H9 (cell line): ENCODE data around the gene GPD2. TPM values are rescaled to one million over a fixed set of nuclear protein-coding genes. Genes with fewer than 3 reads are reported as not detected.

Source experiments
- DNase-seq: peaks from one replicate; pipeline ENCODE4 v3.0.0-alpha.2; 2017
- H2AFZ ChIP-seq: one replicate; pipeline ENCODE4 v1.6.1; 2013; ENCODE audit warnings: mild to moderate bottlenecking, low read length, control low read depth, moderate library complexity
- H2AK5ac ChIP-seq: 2 replicates; pipeline ENCODE4 v1.6.1; 2013; ENCODE audit warnings: low read length, control low read depth, mixed read lengths; ENCODE audit not compliant: insufficient read length
- H2BK120ac ChIP-seq: one replicate; pipeline ENCODE4 v1.6.1; 2013; ENCODE audit warnings: low read depth, mild to moderate bottlenecking, low read length, control low read depth, inconsistent platforms; ENCODE audit not compliant: poor library complexity, severe bottlenecking
- H2BK12ac ChIP-seq: 2 replicates; pipeline ENCODE4 v1.6.1; 2013; ENCODE audit warnings: low read length, control low read depth, mixed read lengths, low read depth; ENCODE audit not compliant: insufficient read length
- H2BK15ac ChIP-seq: 2 replicates; pipeline ENCODE4 v1.6.1; 2013; ENCODE audit warnings: low read depth, low read length, control low read depth
- H2BK20ac ChIP-seq: one replicate; pipeline ENCODE4 v1.6.1; 2013; ENCODE audit warnings: low read depth, mild to moderate bottlenecking, low read length, control low read depth, inconsistent platforms; ENCODE audit not compliant: poor library complexity, severe bottlenecking
- H2BK5ac ChIP-seq: 2 replicates; pipeline ENCODE4 v1.6.1; 2013; ENCODE audit warnings: low read length, control low read depth, mixed read lengths; ENCODE audit not compliant: insufficient read length
- H3K14ac ChIP-seq: 2 replicates; pipeline ENCODE4 v1.6.1; 2013; ENCODE audit warnings: low read length, control low read depth; ENCODE audit not compliant: insufficient read depth
- H3K18ac ChIP-seq: 2 replicates; pipeline ENCODE4 v1.6.1; 2013; ENCODE audit warnings: low read depth, mild to moderate bottlenecking, mixed read lengths, low read length, control low read depth; ENCODE audit not compliant: insufficient read length
- H3K23ac ChIP-seq: 2 replicates; pipeline ENCODE4 v1.6.1; 2013; ENCODE audit warnings: low read length, control low read depth, mixed read lengths, low read depth; ENCODE audit not compliant: insufficient read length
- H3K23me2 ChIP-seq: 2 replicates; pipeline ENCODE4 v1.6.1; 2013; ENCODE audit warnings: low read depth, mild to moderate bottlenecking, mixed read lengths, low read length, control low read depth; ENCODE audit not compliant: insufficient read length, poor library complexity, severe bottlenecking
- H3K27ac ChIP-seq: 2 replicates; pipeline ENCODE4 v1.5.1; 2013; ENCODE audit warnings: low read length, control low read depth, mixed read lengths, low read depth; ENCODE audit not compliant: insufficient read length
- H3K27me3 ChIP-seq: 2 replicates; pipeline ENCODE4 v1.6.1; 2013; ENCODE audit warnings: low read length, control low read depth, inconsistent platforms; ENCODE audit not compliant: insufficient read depth
- H3K4ac ChIP-seq: 2 replicates; pipeline ENCODE4 v1.6.1; 2013; ENCODE audit warnings: low read depth, mild to moderate bottlenecking, control low read depth, inconsistent platforms, low read length, moderate library complexity
- H3K4me1 ChIP-seq: 2 replicates; pipeline ENCODE4 v1.6.1; 2013; ENCODE audit warnings: low read length, control low read depth, inconsistent platforms; ENCODE audit not compliant: insufficient read depth
- H3K4me2 ChIP-seq: 2 replicates; pipeline ENCODE4 v1.6.1; 2013; ENCODE audit warnings: low read length, control low read depth, mixed read lengths; ENCODE audit not compliant: insufficient read length, insufficient read depth
- H3K56ac ChIP-seq: 2 replicates; pipeline ENCODE4 v1.6.1; 2013; ENCODE audit warnings: low read depth, mild to moderate bottlenecking, mixed read lengths, low read length, control low read depth; ENCODE audit not compliant: insufficient read length
- H3K79me1 ChIP-seq: 2 replicates; pipeline ENCODE4 v1.6.1; 2013; ENCODE audit warnings: low read depth, mild to moderate bottlenecking, moderate library complexity, low read length, control low read depth, inconsistent platforms; ENCODE audit not compliant: insufficient read depth, poor library complexity, severe bottlenecking
- H3K79me2 ChIP-seq: 2 replicates; pipeline ENCODE4 v1.6.1; 2013; ENCODE audit warnings: low read length, control low read depth, inconsistent platforms; ENCODE audit not compliant: insufficient read depth
- H3K9ac ChIP-seq: 2 replicates; pipeline ENCODE4 v1.6.1; 2013; ENCODE audit warnings: low read length, control low read depth, mixed read lengths; ENCODE audit not compliant: insufficient read length; ENCODE audit errors: extremely low read depth
- H3K9me3 ChIP-seq: one replicate; pipeline ENCODE4 v1.6.1; 2013; ENCODE audit warnings: low read depth, low read length, inconsistent platforms; ENCODE audit not compliant: control insufficient read depth
- H3T11ph ChIP-seq: one replicate; pipeline ENCODE4 v1.6.1; 2013; ENCODE audit warnings: mild to moderate bottlenecking, low read length, control low read depth, inconsistent platforms
- H4K20me1 ChIP-seq: one replicate; pipeline ENCODE4 v1.6.1; 2013; ENCODE audit not compliant: control insufficient read depth, insufficient read length, insufficient read depth
- H4K5ac ChIP-seq: 2 replicates; pipeline ENCODE4 v1.6.1; 2013; ENCODE audit warnings: low read depth, mild to moderate bottlenecking, mixed read lengths, low read length, control low read depth; ENCODE audit not compliant: insufficient read length
- H4K8ac ChIP-seq: replicated peaks from 2 replicates; pipeline ENCODE4 v1.6.1; 2013; ENCODE audit warnings: low read length, control low read depth, mixed read lengths, low read depth; ENCODE audit not compliant: insufficient read length
- H4K91ac ChIP-seq: 2 replicates; pipeline ENCODE4 v1.6.1; 2013; ENCODE audit warnings: low read depth, mild to moderate bottlenecking, moderate library complexity, mixed read lengths, low read length, control low read depth; ENCODE audit not compliant: insufficient read length
- H3K27ac Mint-ChIP-seq, 3 experiments: 2 replicates in 2 of 3; 3 replicates in 1 of 3; pipeline ENCODE4 v1.8.0; 2020 to 2021; ENCODE audit warnings: mixed read lengths in 3 of 3, mild to moderate bottlenecking in 1 of 3, moderate library complexity in 1 of 3
- H3K27me3 Mint-ChIP-seq: 2 replicates; pipeline ENCODE4 v1.8.0; 2021; ENCODE audit warnings: low read depth, mild to moderate bottlenecking, moderate library complexity, mixed read lengths
- H3K36me3 Mint-ChIP-seq, 3 experiments: 2 replicates in 2 of 3; 3 replicates in 1 of 3; pipeline ENCODE4 v1.8.0; 2020 to 2021; ENCODE audit warnings: low read depth in 3 of 3, mixed read lengths in 3 of 3; ENCODE audit not compliant: insufficient read depth in 1 of 3
- H3K4me1 Mint-ChIP-seq, 2 experiments: 2 replicates each; pipeline ENCODE4 v1.8.0; 2020; ENCODE audit warnings: mixed read lengths in 2 of 2
- H3K4me3 Mint-ChIP-seq, 2 experiments: 2 replicates in 1 of 2; 3 replicates in 1 of 2; pipeline ENCODE4 v1.8.0; 2020 to 2021; ENCODE audit warnings: mild to moderate bottlenecking in 2 of 2, mixed read lengths in 2 of 2, moderate library complexity in 1 of 2
- H3K9me3 Mint-ChIP-seq, 2 experiments: 2 replicates in 1 of 2; 3 replicates in 1 of 2; pipeline ENCODE4 v1.8.0; 2020; ENCODE audit warnings: mild to moderate bottlenecking in 2 of 2, mixed read lengths in 2 of 2, moderate library complexity in 1 of 2
- WGBS: extraction: QIAGEN DNeasy Blood & Tissue Kit; methylation state at CpG from one replicate; pipeline ENCODE4 v1.1.7; 2013; ENCODE audit warnings: missing lambda C conversion rate, low lambda C conversion rate, mixed read lengths; ENCODE audit not compliant: insufficient read length; ENCODE audit errors: extremely low coverage; 5-methylcytosine and 5-hydroxymethylcytosine counted together
- total RNA-seq: library from RNA; stranded (reverse); gene quantifications from 2 replicates; pipeline ENCODE4 v1.2.1, GENCODE V29; 2021
- TF ChIP-seq, protein P1 (sequence below): fragments of 200-600 bp; sonication (generic); conservative IDR thresholded peaks from 3 replicates; pipeline ENCODE4 v1.8.0; 2021; ENCODE audit warnings: antibody characterized with exemption, mild to moderate bottlenecking

GPD2 gene
- total RNA-seq, 1 experiment from 2014 or later, result 46.0 TPM

DNA sequence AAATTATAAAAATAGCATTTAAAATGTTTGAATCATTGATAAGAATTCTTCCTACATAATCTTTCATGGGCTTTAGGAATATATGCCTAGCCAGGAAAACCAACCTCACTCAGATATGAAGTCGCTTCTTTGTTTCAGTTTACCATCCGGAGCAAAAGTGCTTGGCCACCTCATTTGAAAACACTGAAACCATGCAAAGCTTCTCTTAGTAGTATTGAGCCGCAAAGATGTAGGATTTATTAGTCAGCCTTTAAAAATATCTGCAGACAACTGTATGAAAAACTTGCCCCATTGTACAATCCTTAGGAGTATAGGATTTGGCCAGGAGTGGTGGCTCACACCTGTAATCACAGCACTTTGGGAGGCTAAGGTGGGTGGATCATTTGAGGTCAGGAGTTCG lies 24.3 kb upstream of the GPD2 start:
- peaks cover 1% of the 10 kb centered on the region; the same call in 1 of the 2 replicates for H3K27me3 Mint-ChIP-seq
- TF ChIP-seq, protein P1, sequence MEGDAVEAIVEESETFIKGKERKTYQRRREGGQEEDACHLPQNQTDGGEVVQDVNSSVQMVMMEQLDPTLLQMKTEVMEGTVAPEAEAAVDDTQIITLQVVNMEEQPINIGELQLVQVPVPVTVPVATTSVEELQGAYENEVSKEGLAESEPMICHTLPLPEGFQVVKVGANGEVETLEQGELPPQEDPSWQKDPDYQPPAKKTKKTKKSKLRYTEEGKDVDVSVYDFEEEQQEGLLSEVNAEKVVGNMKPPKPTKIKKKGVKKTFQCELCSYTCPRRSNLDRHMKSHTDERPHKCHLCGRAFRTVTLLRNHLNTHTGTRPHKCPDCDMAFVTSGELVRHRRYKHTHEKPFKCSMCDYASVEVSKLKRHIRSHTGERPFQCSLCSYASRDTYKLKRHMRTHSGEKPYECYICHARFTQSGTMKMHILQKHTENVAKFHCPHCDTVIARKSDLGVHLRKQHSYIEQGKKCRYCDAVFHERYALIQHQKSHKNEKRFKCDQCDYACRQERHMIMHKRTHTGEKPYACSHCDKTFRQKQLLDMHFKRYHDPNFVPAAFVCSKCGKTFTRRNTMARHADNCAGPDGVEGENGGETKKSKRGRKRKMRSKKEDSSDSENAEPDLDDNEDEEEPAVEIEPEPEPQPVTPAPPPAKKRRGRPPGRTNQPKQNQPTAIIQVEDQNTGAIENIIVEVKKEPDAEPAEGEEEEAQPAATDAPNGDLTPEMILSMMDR, result no peak
- H3K9ac ChIP-seq, result no peak overlapping the region
- no peaks in the 10 kb centered on the region for H4K20me1 ChIP-seq
- H3K4me1 Mint-ChIP-seq, result no peaks in the 10 kb centered on the region
- no peak overlapping the region for H3K4me3 Mint-ChIP-seq
- no peak overlapping the region for H3K18ac ChIP-seq
- no peaks in the 10 kb centered on the region for H3K9me3 Mint-ChIP-seq
- no peak overlapping the region for H2AK5ac ChIP-seq
- no peak overlapping the region for H3T11ph ChIP-seq
- H3K79me1 ChIP-seq, result no peaks in the 10 kb centered on the region
- H3K14ac ChIP-seq, result no peak overlapping the region
- no peaks in the 10 kb centered on the region for H3K36me3 Mint-ChIP-seq
- H4K8ac ChIP-seq, result no peak overlapping the region
- no peak overlapping the region for H2BK120ac ChIP-seq
- WGBS, result no CpG with 5 or more reads among the region's 4 CpGs
- H3K56ac ChIP-seq, result no peak overlapping the region
- no peaks in the 10 kb centered on the region for H3K23me2 ChIP-seq
- no peaks in the 10 kb centered on the region for H3K79me2 ChIP-seq
- no peak overlapping the region for H3K27ac ChIP-seq
- no peak overlapping the region for H2AFZ ChIP-seq
- no peaks in the 10 kb centered on the region for H3K27me3 ChIP-seq
- H2BK5ac ChIP-seq, result no peak overlapping the region
- H2BK15ac ChIP-seq, result no peak overlapping the region
- DNase-seq, result no peak
- H3K27ac Mint-ChIP-seq, result no peak overlapping the region
- no peak overlapping the region for H3K23ac ChIP-seq
- no peaks in the 10 kb centered on the region for H3K9me3 ChIP-seq
- H3K4me1 ChIP-seq, result no peaks in the 10 kb centered on the region
- no peak overlapping the region for H2BK20ac ChIP-seq
- no peak overlapping the region for H3K4me2 ChIP-seq
- no peak overlapping the region for H4K5ac ChIP-seq
- no peak overlapping the region for H2BK12ac ChIP-seq
- no peak overlapping the region for H3K4ac ChIP-seq
- H4K91ac ChIP-seq, result no peak overlapping the region
